IPS-18a (cell line): ENCODE results near the gene METTL13.

Source experiments
- H3K27ac ChIP-seq: one replicate; pipeline ENCODE4 v1.5.1; 2013; ENCODE audit warnings: low read length
- H3K27me3 ChIP-seq: one replicate; pipeline ENCODE4 v1.6.1; 2013; ENCODE audit warnings: mild to moderate bottlenecking, low read length; ENCODE audit not compliant: control insufficient read depth, insufficient read depth
- H3K36me3 ChIP-seq: one replicate; pipeline ENCODE4 v1.6.1; 2013; ENCODE audit warnings: low read depth, low read length; ENCODE audit not compliant: control insufficient read depth
- H3K4me1 ChIP-seq: one replicate; pipeline ENCODE4 v1.6.1; 2013; ENCODE audit warnings: low read depth, low read length; ENCODE audit not compliant: control insufficient read depth
- H3K4me3 ChIP-seq: one replicate; pipeline ENCODE4 v1.5.1; 2013; ENCODE audit warnings: low read length
- H3K9ac ChIP-seq: one replicate; pipeline ENCODE4 v1.6.1; 2013; ENCODE audit warnings: mild to moderate bottlenecking, low read length, moderate library complexity
- H3K9me3 ChIP-seq: one replicate; pipeline ENCODE4 v1.6.1; 2013; ENCODE audit warnings: low read depth, low read length; ENCODE audit not compliant: control insufficient read depth

The METTL13 gene

GRCh38 chr1:171834821-171835220 is 53.4 kb downstream of the METTL13 start:
- Histone ChIP-seq H3K27me3 (peaks cover 5% of the 10 kb centered on the region), H3K36me3 (no peaks in the 10 kb centered on the region), H3K9me3 (no peaks in the 10 kb centered on the region), H3K27ac (no peak overlapping the region), H3K9ac (no peak overlapping the region), H3K4me1 (no peaks in the 10 kb centered on the region), H3K4me3 (no peak overlapping the region)

- no peaks in the 10 kb centered on the region for H3K36me3 ChIP-seq
- H3K9me3 ChIP-seq, result no peaks in the 10 kb centered on the region
Measured at GRCh38 chr1:171835891-171836290, 54.4 kb downstream of the METTL13 start.

GRCh38 chr1:171841050-171841910 is 59.8 kb downstream of the METTL13 start, which contains the start of gene DNM3:
Gene DNM3, plus strand, starts transcription at chr1:171841498. Its CDS starts 159 bp downstream, at chr1:171841657.
- peak within 1 kb of the TSS; percentile 46 for H3K9ac ChIP-seq
- H3K36me3 ChIP-seq, result no peaks in the 10 kb centered on the region
- peak within 1 kb of the TSS; percentile 79 for H3K4me3 ChIP-seq
- peaks cover 9% of the 10 kb centered on the region for H3K4me1 ChIP-seq
- no peak within 1 kb of the TSS for H3K27ac ChIP-seq
- no peaks in the 10 kb centered on the region for H3K9me3 ChIP-seq
- peaks cover 34% of the 10 kb centered on the region for H3K27me3 ChIP-seq

More at GRCh38 chr1:171835891-171836290, 54.4 kb downstream of the METTL13 start:
- peaks cover 15% of the 10 kb centered on the region for H3K27me3 ChIP-seq
- H3K9ac ChIP-seq, result no peak overlapping the region
- H3K4me1 ChIP-seq, result peaks cover 4% of the 10 kb centered on the region
- H3K27ac ChIP-seq, result no peak overlapping the region
- H3K4me3 ChIP-seq, result no peak overlapping the region

GRCh38 chr1:171841931-171842761 is 60.7 kb downstream of the METTL13 start:
- Histone ChIP-seq H3K36me3 (no peaks in the 10 kb centered on the region), H3K4me3 (peak overlapping the region; percentile 79), H3K9ac (no peak overlapping the region), H3K4me1 (peaks cover 9% of the 10 kb centered on the region), H3K27me3 (peaks cover 34% of the 10 kb centered on the region), H3K27ac (no peak overlapping the region), H3K9me3 (no peaks in the 10 kb centered on the region)

- H3K4me1 ChIP-seq, result peaks cover 9% of the 10 kb centered on the region
- no peak overlapping the region for H3K4me3 ChIP-seq
- peaks cover 33% of the 10 kb centered on the region for H3K27me3 ChIP-seq
- no peak overlapping the region for H3K9ac ChIP-seq
- H3K9me3 ChIP-seq, result no peaks in the 10 kb centered on the region
- no peaks in the 10 kb centered on the region for H3K36me3 ChIP-seq
- no peak overlapping the region for H3K27ac ChIP-seq
Measured at GRCh38 chr1:171844381-171844780, 62.9 kb downstream of the METTL13 start.

GRCh38 chr1:171845998-171846397 is 64.5 kb downstream of the METTL13 start:
- H3K27me3 ChIP-seq, result peaks cover 19% of the 10 kb centered on the region

More at GRCh38 chr1:171845998-171846397, 64.5 kb downstream of the METTL13 start:
- no peak overlapping the region for H3K4me3 ChIP-seq
- no peaks in the 10 kb centered on the region for H3K9me3 ChIP-seq
- H3K36me3 ChIP-seq, result no peaks in the 10 kb centered on the region
- no peak overlapping the region for H3K27ac ChIP-seq
- peaks cover 5% of the 10 kb centered on the region for H3K4me1 ChIP-seq
- no peak overlapping the region for H3K9ac ChIP-seq
